Anterior cingulate cortex (tissue), 58 donors: ENCODE data around the gene C11orf24.
"Not testable (repeated sequence)": the region's sequence is repeated elsewhere in the genome, so short reads cannot be mapped to it uniquely, and the experiment has no call there.

Source experiments
- DNase-seq, 58 donors: peaks; one replicate each; lab custom pipeline; 2025; lab: John Stamatoyannopoulos, UW

C11orf24 gene

GRCh38 chr11:68300076-68300830 is 28.5 kb upstream of the C11orf24 start:
- no peak for DNase-seq

GRCh38 chr11:68299517-68299879 is 27.7 kb upstream of the C11orf24 start:
- DNase-seq = not testable (repeated sequence)

- no peak for DNase-seq
These were observed 27.1 kb upstream of the C11orf24 start for GRCh38 chr11:68298659-68299516.

GRCh38 chr11:68297812-68298658 is 26.3 kb upstream of the C11orf24 start:
- DNase-seq = peak in 51 of 58 donors; percentile 11 to 73 (median 49)

GRCh38 chr11:68297494-68297811 is 25.7 kb upstream of the C11orf24 start:
- DNase-seq = no peak

GRCh38 chr11:68297052-68297378 is 25.2 kb upstream of the C11orf24 start:
- DNase-seq = no peak

- no peak for DNase-seq
These were observed 24.7 kb upstream of the C11orf24 start for GRCh38 chr11:68296344-68297051.

GRCh38 chr11:68295940-68296339 is 24.2 kb upstream of the C11orf24 start:
- DNase-seq = no peak

- no peak for DNase-seq
These were observed 23.5 kb upstream of the C11orf24 start for GRCh38 chr11:68295271-68295670.

GRCh38 chr11:68293708-68294107 is 21.9 kb upstream of the C11orf24 start:
- no peak for DNase-seq

GRCh38 chr11:68289456-68289855 is 17.7 kb upstream of the C11orf24 start:
- DNase-seq = no peak

- no peak for DNase-seq
These were observed 15.6 kb upstream of the C11orf24 start for GRCh38 chr11:68287419-68287818.

GRCh38 chr11:68284588-68284987 is 12.8 kb upstream of the C11orf24 start:
- DNase-seq = not testable (repeated sequence)

- no peak for DNase-seq
These were observed 11.1 kb upstream of the C11orf24 start for GRCh38 chr11:68282861-68283230.

GRCh38 chr11:68282141-68282860 is 10.5 kb upstream of the C11orf24 start:
- DNase-seq = no peak

- no peak for DNase-seq
These were observed 7.9 kb upstream of the C11orf24 start for GRCh38 chr11:68279676-68280075.

GRCh38 chr11:68276861-68277260 is 5.1 kb upstream of the C11orf24 start:
- no peak for DNase-seq

- no peak for DNase-seq
These were observed 4.1 kb upstream of the C11orf24 start for GRCh38 chr11:68275721-68276507.

- DNase-seq = no peak
These were observed 2.5 kb upstream of the C11orf24 start for GRCh38 chr11:68274306-68274705.
